Measurements from ENCODE around the gene SLC22A15. TPM values are rescaled to one million over a fixed set of nuclear protein-coding genes. Genes with fewer than 3 reads are reported as not detected.

The SLC22A15 gene
- total and polyA plus RNA-seq, 2 experiments from 2014 or later, result 2.7 to 3.8 TPM

GRCh38 chr1:115978292-115978941, 2.1 kb downstream of the SLC22A15 start:
- Histone ChIP-seq H2AFZ (no peak overlapping the region), H3K27ac (ENCODE audit: low read depth) (0 out of 2 replicates have a peak overlapping the region, but pooled peaks have one; percentile 30), H3K4me2 (peak overlapping the region; percentile 37), H4K20me1 (replicated peaks; ENCODE audit: insufficient read depth) (no peaks in the 10 kb centered on the region), H3K36me3 (ENCODE audit: insufficient read depth) (no peaks in the 10 kb centered on the region), H3K79me2 (replicated peaks; ENCODE audit: insufficient read depth) (peaks cover 29% of the 10 kb centered on the region), H3K9me2 (ENCODE audit: insufficient read depth) (no peaks in the 10 kb centered on the region), H3K4me1 (ENCODE audit: insufficient read depth) (peaks cover 27% of the 10 kb centered on the region), H3F3A (replicated peaks; ENCODE audit: low read depth) (peaks cover 2% of the 10 kb centered on the region; the same call in 1 of the 2 replicates), H3K4me3 (no peak overlapping the region), H3K27me3 (ENCODE audit: insufficient read depth) (no peaks in the 10 kb centered on the region)
- H3K27ac Mint-ChIP-seq, result no peak overlapping the region; the same call in 1 of the 2 replicates
- DNase-seq (ENCODE audit: low spot score) (no peak), ATAC-seq (no peak)
- H3K36me3 Mint-ChIP-seq (ENCODE audit: low read depth), result no peaks in the 10 kb centered on the region
- H3K4me1 Mint-ChIP-seq, result peaks cover 25% of the 10 kb centered on the region
- H3K9me3 Mint-ChIP-seq, result no peaks in the 10 kb centered on the region
- no peak overlapping the region for H3K4me3 Mint-ChIP-seq
- peaks cover 5% of the 10 kb centered on the region for H3K27me3 Mint-ChIP-seq (ENCODE audit: insufficient read depth, low read depth, poor library complexity)
- TF ChIP-seq JUNB (IDR thresholded peaks at IDR 0.05; ENCODE audit: unreplicated experiment) (no peak), ZNF331 (CRISPR knock-in tag; IDR thresholded peaks at IDR 0.05; ENCODE audit: low read depth) (no peak), CTCF (conservative IDR thresholded peaks at IDR 0.05; ENCODE audit: low read depth in 2 of 2) (no peak), POLR2AphosphoS5 (IDR thresholded peaks at IDR 0.05; ENCODE audit: low read depth) (no peak), REST (IDR thresholded peaks at IDR 0.05; ENCODE audit: unreplicated experiment) (no peak), ZNF462 (CRISPR knock-in tag; IDR thresholded peaks at IDR 0.05) (no peak), EZH2phosphoT487 (IDR thresholded peaks at IDR 0.05; ENCODE audit: unreplicated experiment) (no peak), STAT1 (IDR thresholded peaks at IDR 0.05; ENCODE audit: unreplicated experiment) (no peak), ETS1 (IDR thresholded peaks at IDR 0.05) (no peak), CREB1 (CRISPR knock-in tag; IDR thresholded peaks at IDR 0.05; ENCODE audit: low read depth) (no peak), NANOG (IDR thresholded peaks at IDR 0.05; ENCODE audit: borderline replicate concordance) (no peak), ZNF114 (CRISPR knock-in tag; IDR thresholded peaks at IDR 0.05) (no peak), EZH2 (IDR thresholded peaks at IDR 0.05; ENCODE audit: low read depth, unreplicated experiment) (no peak)

Data from GM23338 (cell line).